RWPE2 (cell line): ENCODE results near the gene MYH16.
"Not testable (repeated sequence)": the region's sequence is repeated elsewhere in the genome, so short reads cannot be mapped to it uniquely, and the experiment has no call there.

Source experiments
- ATAC-seq: fragments of 200-7000 bp; cut with Tn5 transposase; 3 replicates; pipeline ENCODE4 v1.9.1; 2021; ENCODE audit warnings: low read depth
- DNase-seq: peaks from one replicate; pipeline ENCODE4 v3.0.0-alpha.2; 2020; ENCODE audit warnings: low spot score
- H3K27ac ChIP-seq: fragments of 450-650 bp; 2 replicates; pipeline ENCODE4 v1.5.1; 2017; ENCODE audit warnings: mild to moderate bottlenecking; ENCODE audit not compliant: poor library complexity, severe bottlenecking
- H3K27me3 ChIP-seq: fragments of 250-450 bp; sonication (Bioruptor Pico); 2 replicates; pipeline ENCODE4 v1.5.1; 2021; ENCODE audit warnings: mild to moderate bottlenecking, moderate library complexity; ENCODE audit not compliant: insufficient read depth, poor library complexity, severe bottlenecking
- H3K36me3 ChIP-seq: fragments of 250-450 bp; sonication (Bioruptor Pico); 2 replicates; pipeline ENCODE4 v1.5.1; 2020; ENCODE audit warnings: low read depth, mild to moderate bottlenecking, moderate library complexity
- H3K4me1 ChIP-seq: fragments of 250-450 bp; sonication (Bioruptor Pico); 2 replicates; pipeline ENCODE4 v1.5.1; 2021; ENCODE audit warnings: mild to moderate bottlenecking, moderate library complexity; ENCODE audit not compliant: insufficient read depth, poor library complexity, severe bottlenecking
- H3K4me3 ChIP-seq: fragments of 250-450 bp; sonication (Bioruptor Pico); 2 replicates; pipeline ENCODE4 v1.5.1; 2021; ENCODE audit warnings: mild to moderate bottlenecking, moderate library complexity; ENCODE audit not compliant: severe bottlenecking
- H3K9me3 ChIP-seq: fragments of 250-450 bp; sonication (Bioruptor Pico); 2 replicates; pipeline ENCODE4 v1.5.1; 2021; ENCODE audit warnings: mild to moderate bottlenecking, moderate library complexity; ENCODE audit not compliant: severe bottlenecking
- CTCF ChIP-seq: fragments of 450-650 bp; IDR thresholded peaks from one replicate; pipeline ENCODE4 v1.5.1; 2017; ENCODE audit warnings: mild to moderate bottlenecking, moderate library complexity; ENCODE audit not compliant: poor library complexity, severe bottlenecking

MYH16 gene

GRCh38 chr7:99267481-99267840 is 5.2 kb upstream of the MYH16 start:
- peak overlapping the region; percentile 95 for H3K27ac ChIP-seq
- DNase-seq: peak; percentile 94

GRCh38 chr7:99267841-99268576 is 4.6 kb upstream of the MYH16 start:
- no peak for TF ChIP-seq CTCF
- Histone ChIP-seq H3K36me3 (no peaks in the 10 kb centered on the region), H3K4me1 (peaks cover 25% of the 10 kb centered on the region), H3K27ac (peak overlapping the region; percentile 95), H3K27me3 (no peaks in the 10 kb centered on the region), H3K9me3 (no peaks in the 10 kb centered on the region), H3K4me3 (no peak overlapping the region)
- peak; percentile 46; the same call in 2 of the 3 replicates for ATAC-seq
- no peak for DNase-seq

More at GRCh38 chr7:99267481-99267840, 5.2 kb upstream of the MYH16 start:
- Histone ChIP-seq H3K4me1 (peaks cover 21% of the 10 kb centered on the region), H3K4me3 (no peak overlapping the region), H3K9me3 (no peaks in the 10 kb centered on the region), H3K36me3 (no peaks in the 10 kb centered on the region), H3K27me3 (no peaks in the 10 kb centered on the region)
- no peak for TF ChIP-seq CTCF
- peak; percentile 100 for ATAC-seq

- no peaks in the 10 kb centered on the region for H3K36me3 ChIP-seq
- no peaks in the 10 kb centered on the region for H3K27me3 ChIP-seq
- no peak for DNase-seq
- no peaks in the 10 kb centered on the region for H3K9me3 ChIP-seq
- H3K27ac ChIP-seq: peak overlapping the region; percentile 95
- H3K4me3 ChIP-seq: no peak overlapping the region
- H3K4me1 ChIP-seq: peaks cover 30% of the 10 kb centered on the region
- ATAC-seq: no peak
- TF ChIP-seq CTCF: no peak
Measured at GRCh38 chr7:99268577-99268908, 4.1 kb upstream of the MYH16 start.

- no peak overlapping the region for H3K4me3 ChIP-seq
- no peaks in the 10 kb centered on the region for H3K9me3 ChIP-seq
- peaks cover 39% of the 10 kb centered on the region for H3K4me1 ChIP-seq
- H3K27me3 ChIP-seq: no peaks in the 10 kb centered on the region
- DNase-seq (no peak), ATAC-seq (no peak)
- no peak overlapping the region for H3K27ac ChIP-seq
- no peaks in the 10 kb centered on the region for H3K36me3 ChIP-seq
- peak; percentile 7 for TF ChIP-seq CTCF
Measured at GRCh38 chr7:99270702-99271101, 1.9 kb upstream of the MYH16 start.

GRCh38 chr7:99273561-99273960 is 922 bp downstream of the MYH16 start:
- peak overlapping the region; percentile 97 for H3K27ac ChIP-seq
- not testable (repeated sequence) for H3K9me3 ChIP-seq, ATAC-seq, DNase-seq, H3K27me3 ChIP-seq, H3K4me3 ChIP-seq, H3K36me3 ChIP-seq
- peaks cover 21% of the 10 kb centered on the region for H3K4me1 ChIP-seq

- H3K36me3 ChIP-seq, H3K9me3 ChIP-seq, H3K4me3 ChIP-seq, DNase-seq, H3K27me3 ChIP-seq, ATAC-seq: not testable (repeated sequence)
- Histone ChIP-seq H3K27ac (peak overlapping the region; percentile 97), H3K4me1 (peaks cover 18% of the 10 kb centered on the region)
Measured at GRCh38 chr7:99274908-99275307, 2.3 kb downstream of the MYH16 start.
